ENCODE data around the gene PCP2. TPM values are rescaled to one million over a fixed set of nuclear protein-coding genes. Genes with fewer than 3 reads are reported as not detected.
A peak's percentile ranks its signal among the peaks of the same experiment; 100 is the strongest.

PCP2 gene
- total RNA-seq, 1 experiment from 2014 or later = not detected

- peaks cover 4% of the 10 kb centered on the region; the same call in 1 of the 2 replicates for H3K36me3 ChIP-seq (ENCODE audit: low read depth, low read length)
- BruUV-seq (replicated peaks) = no TSS peak
- no peaks in the 10 kb centered on the region for H3K9me2 ChIP-seq (replicated peaks; ENCODE audit: low read length)
- peaks cover 16% of the 10 kb centered on the region for H3K4me1 ChIP-seq (ENCODE audit: insufficient read depth, low read length)
- no peak overlapping the region for H3K9ac ChIP-seq (ENCODE audit: low read length)
- DNase-seq (no peak), ATAC-seq (no peak)
- H3K27ac ChIP-seq (ENCODE audit: low read length) = no peak overlapping the region
- H3K4me2 ChIP-seq (ENCODE audit: low read length) = no peak overlapping the region
- H3K27me3 ChIP-seq (ENCODE audit: low read length) = no peaks in the 10 kb centered on the region
- ChIA-PET POLR2A (ENCODE audit: unreplicated experiment) (no interaction called here), CTCF (no interaction called here)
- no peaks in the 10 kb centered on the region for H3F3A ChIP-seq (ENCODE audit: low read length, unreplicated experiment)
- no peak overlapping the region for H2AFZ ChIP-seq (ENCODE audit: low read length)
- intact Hi-C loops (cut with micrococcal nuclease) = no loop called here
- H3K79me2 ChIP-seq (ENCODE audit: low read length) = peaks cover 51% of the 10 kb centered on the region
- H4K20me1 ChIP-seq (ENCODE audit: low read length) = no peaks in the 10 kb centered on the region
- no peaks in the 10 kb centered on the region for H3K9me3 ChIP-seq (ENCODE audit: low read length)
- no peak overlapping the region for H3K4me3 ChIP-seq (ENCODE audit: low read length)
- no peak for TF ChIP-seq EZH2phosphoT487 (IDR thresholded peaks at IDR 0.05; ENCODE audit: borderline replicate concordance, low read length)
- TF ChIP-seq EZH2 (IDR thresholded peaks at IDR 0.05; ENCODE audit: low read length, unreplicated experiment) = no peak
- TF ChIP-seq, protein P1, sequence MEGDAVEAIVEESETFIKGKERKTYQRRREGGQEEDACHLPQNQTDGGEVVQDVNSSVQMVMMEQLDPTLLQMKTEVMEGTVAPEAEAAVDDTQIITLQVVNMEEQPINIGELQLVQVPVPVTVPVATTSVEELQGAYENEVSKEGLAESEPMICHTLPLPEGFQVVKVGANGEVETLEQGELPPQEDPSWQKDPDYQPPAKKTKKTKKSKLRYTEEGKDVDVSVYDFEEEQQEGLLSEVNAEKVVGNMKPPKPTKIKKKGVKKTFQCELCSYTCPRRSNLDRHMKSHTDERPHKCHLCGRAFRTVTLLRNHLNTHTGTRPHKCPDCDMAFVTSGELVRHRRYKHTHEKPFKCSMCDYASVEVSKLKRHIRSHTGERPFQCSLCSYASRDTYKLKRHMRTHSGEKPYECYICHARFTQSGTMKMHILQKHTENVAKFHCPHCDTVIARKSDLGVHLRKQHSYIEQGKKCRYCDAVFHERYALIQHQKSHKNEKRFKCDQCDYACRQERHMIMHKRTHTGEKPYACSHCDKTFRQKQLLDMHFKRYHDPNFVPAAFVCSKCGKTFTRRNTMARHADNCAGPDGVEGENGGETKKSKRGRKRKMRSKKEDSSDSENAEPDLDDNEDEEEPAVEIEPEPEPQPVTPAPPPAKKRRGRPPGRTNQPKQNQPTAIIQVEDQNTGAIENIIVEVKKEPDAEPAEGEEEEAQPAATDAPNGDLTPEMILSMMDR (conservative IDR thresholded peaks at IDR 0.05; ENCODE audit: low read depth, low read length) = no peak
These were observed 1.9 kb downstream of the PCP2 start for GRCh38 chr19:7631577-7631976.

- H3K9me2 ChIP-seq (replicated peaks; ENCODE audit: low read length) = no peaks in the 10 kb centered on the region
- BruUV-seq (replicated peaks) = no TSS peak
- ChIA-PET CTCF (interaction anchor here (0.8 to 1.3 kb wide), 3 partner anchors 32 to 61 kb away, joined by 3 to 14 read pairs (median 3); partner anchors contain the start of gene TRAPPC5), POLR2A (ENCODE audit: unreplicated experiment) (interaction anchor here (1.8 kb wide), 1 partner anchor 61 kb away, joined by 48 read pairs; no protein-coding TSS in a partner anchor)
- peaks cover 13% of the 10 kb centered on the region; the same call in 1 of the 2 replicates for H3K36me3 ChIP-seq (ENCODE audit: low read depth, low read length)
- peaks cover 57% of the 10 kb centered on the region for H3K79me2 ChIP-seq (ENCODE audit: low read length)
- H2AFZ ChIP-seq (ENCODE audit: low read length) = peak within 1 kb of the TSS; percentile 43
- peaks cover 15% of the 10 kb centered on the region for H3K4me1 ChIP-seq (ENCODE audit: insufficient read depth, low read length)
- H3F3A ChIP-seq (ENCODE audit: low read length, unreplicated experiment) = no peaks in the 10 kb centered on the region
- no peak within 1 kb of the TSS for H3K27ac ChIP-seq (ENCODE audit: low read length)
- ATAC-seq (peak; percentile 99), DNase-seq (peak; percentile 100)
- intact Hi-C loops (cut with micrococcal nuclease) = no loop called here
- TF ChIP-seq EZH2 (IDR thresholded peaks at IDR 0.05; ENCODE audit: low read length, unreplicated experiment) = no peak
- no peak for TF ChIP-seq EZH2phosphoT487 (IDR thresholded peaks at IDR 0.05; ENCODE audit: borderline replicate concordance, low read length)
- TF ChIP-seq, protein P1 (conservative IDR thresholded peaks at IDR 0.05; ENCODE audit: low read depth, low read length) = no peak
- peak within 1 kb of the TSS; percentile 87 for H3K4me3 ChIP-seq (ENCODE audit: low read length)
- no peaks in the 10 kb centered on the region for H3K27me3 ChIP-seq (ENCODE audit: low read length)
- no peaks in the 10 kb centered on the region for H4K20me1 ChIP-seq (ENCODE audit: low read length)
- peak within 1 kb of the TSS; percentile 95 for H3K4me2 ChIP-seq (ENCODE audit: low read length)
- H3K9ac ChIP-seq (ENCODE audit: low read length) = peak within 1 kb of the TSS; percentile 89
- H3K9me3 ChIP-seq (ENCODE audit: low read length) = no peaks in the 10 kb centered on the region
These were observed 4.0 kb downstream of the PCP2 start, which contains the start of the genes PET100 and XAB2 for GRCh38 chr19:7629347-7630054. PET100 (plus strand) TSS chr19:7629793; CDS start chr19:7629834, 41 bp downstream. XAB2 (minus strand) TSS chr19:7629545; CDS start chr19:7629527, 18 bp downstream.
